ENCODE data around the gene TIA1.

DNA sequence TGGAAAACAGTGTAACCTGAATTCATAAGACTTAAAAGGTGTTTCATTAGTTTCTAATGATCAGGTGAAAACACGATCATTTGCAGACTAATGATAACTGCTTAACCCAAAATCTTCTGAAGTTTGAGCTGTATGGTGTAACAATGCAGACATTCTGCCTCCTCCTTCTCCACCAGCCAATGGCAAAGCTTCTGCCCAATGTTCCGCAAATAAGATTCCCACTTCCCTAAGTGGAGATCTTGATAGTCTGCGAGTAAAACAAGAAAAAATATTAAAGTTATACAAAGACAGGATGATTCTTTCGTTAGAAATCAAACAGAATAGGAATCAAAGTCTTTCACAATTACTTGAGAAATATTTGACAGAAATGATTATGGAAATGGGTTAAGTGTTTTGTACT lies 65.7 kb downstream of the TIA1 start:
- TF ChIP-seq, protein P1, sequence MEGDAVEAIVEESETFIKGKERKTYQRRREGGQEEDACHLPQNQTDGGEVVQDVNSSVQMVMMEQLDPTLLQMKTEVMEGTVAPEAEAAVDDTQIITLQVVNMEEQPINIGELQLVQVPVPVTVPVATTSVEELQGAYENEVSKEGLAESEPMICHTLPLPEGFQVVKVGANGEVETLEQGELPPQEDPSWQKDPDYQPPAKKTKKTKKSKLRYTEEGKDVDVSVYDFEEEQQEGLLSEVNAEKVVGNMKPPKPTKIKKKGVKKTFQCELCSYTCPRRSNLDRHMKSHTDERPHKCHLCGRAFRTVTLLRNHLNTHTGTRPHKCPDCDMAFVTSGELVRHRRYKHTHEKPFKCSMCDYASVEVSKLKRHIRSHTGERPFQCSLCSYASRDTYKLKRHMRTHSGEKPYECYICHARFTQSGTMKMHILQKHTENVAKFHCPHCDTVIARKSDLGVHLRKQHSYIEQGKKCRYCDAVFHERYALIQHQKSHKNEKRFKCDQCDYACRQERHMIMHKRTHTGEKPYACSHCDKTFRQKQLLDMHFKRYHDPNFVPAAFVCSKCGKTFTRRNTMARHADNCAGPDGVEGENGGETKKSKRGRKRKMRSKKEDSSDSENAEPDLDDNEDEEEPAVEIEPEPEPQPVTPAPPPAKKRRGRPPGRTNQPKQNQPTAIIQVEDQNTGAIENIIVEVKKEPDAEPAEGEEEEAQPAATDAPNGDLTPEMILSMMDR (conservative IDR thresholded peaks at IDR 0.05; ENCODE audit: low read length), result no peak
- TF ChIP-seq EZH2phosphoT487 (IDR thresholded peaks at IDR 0.05; ENCODE audit: borderline replicate concordance, low read depth, low read length), result no peak
